Hypothalamus (tissue), 51 donors: ENCODE results near the gene AMN.

Experiments used
- DNase-seq, 51 donors: peaks; one replicate each; lab custom pipeline; 2025; lab: John Stamatoyannopoulos, UW

AMN gene

DNA sequence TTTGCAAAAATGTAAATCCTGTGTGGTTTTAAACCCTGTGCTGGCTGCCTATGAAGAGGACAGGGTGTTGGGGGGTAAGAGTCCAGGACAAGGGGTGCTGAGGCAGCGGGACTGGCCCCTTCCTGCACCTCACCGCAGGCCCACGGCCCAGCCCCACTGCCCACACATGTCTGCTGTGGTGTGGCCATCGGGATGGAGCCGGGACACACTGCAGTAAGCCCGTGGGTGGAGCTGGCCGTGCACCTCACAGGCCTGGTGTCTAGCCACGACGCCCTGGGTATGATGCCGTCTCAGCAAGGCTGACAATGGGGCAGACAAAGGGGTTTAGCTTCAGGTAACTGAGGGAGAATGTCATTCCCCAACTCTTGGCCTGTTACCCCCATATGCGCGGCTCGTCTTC lies 19.6 kb downstream of the AMN start:
- DNase-seq: no peak

DNA sequence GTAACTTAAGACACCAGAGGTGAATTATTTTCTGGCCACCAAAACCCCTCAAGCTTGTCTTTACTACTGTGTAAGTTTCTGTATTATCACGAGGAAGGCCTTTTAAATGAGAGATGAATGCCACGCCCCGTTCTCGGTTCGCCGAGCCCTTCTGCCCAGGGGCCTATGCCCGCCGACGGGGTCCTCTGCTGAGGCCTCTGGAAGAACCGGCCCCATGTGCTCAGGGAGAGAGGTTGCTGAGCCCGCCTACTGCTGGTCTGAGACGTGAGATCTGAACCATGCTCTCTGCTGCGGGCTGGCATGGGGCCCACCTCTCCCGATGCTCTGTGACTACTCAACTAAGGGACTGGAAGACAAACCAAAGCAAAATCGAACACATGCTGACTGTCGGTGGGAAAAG lies 21.0 kb downstream of the AMN start:
- DNase-seq: no peak

DNA sequence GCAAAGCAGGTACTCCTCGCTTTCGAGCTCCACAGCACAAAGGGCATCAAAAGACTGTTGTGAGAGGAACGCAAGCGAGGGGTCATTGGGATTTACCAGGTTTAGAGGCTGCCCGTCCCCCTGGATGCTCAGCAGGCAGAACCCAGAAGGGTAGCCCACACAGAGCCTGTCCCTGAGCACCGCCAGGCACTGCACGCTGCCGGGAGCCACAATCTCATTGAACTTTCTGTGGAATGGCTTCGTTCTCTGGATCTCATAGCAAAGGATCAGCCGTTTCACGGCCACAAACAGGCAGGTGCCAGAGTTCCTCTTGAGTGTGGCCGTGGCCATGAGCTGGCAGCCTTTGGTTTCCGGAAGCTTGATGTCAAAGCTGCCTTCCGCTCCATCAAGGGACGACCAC lies 21.5 kb downstream of the AMN start:
- DNase-seq: no peak

DNA sequence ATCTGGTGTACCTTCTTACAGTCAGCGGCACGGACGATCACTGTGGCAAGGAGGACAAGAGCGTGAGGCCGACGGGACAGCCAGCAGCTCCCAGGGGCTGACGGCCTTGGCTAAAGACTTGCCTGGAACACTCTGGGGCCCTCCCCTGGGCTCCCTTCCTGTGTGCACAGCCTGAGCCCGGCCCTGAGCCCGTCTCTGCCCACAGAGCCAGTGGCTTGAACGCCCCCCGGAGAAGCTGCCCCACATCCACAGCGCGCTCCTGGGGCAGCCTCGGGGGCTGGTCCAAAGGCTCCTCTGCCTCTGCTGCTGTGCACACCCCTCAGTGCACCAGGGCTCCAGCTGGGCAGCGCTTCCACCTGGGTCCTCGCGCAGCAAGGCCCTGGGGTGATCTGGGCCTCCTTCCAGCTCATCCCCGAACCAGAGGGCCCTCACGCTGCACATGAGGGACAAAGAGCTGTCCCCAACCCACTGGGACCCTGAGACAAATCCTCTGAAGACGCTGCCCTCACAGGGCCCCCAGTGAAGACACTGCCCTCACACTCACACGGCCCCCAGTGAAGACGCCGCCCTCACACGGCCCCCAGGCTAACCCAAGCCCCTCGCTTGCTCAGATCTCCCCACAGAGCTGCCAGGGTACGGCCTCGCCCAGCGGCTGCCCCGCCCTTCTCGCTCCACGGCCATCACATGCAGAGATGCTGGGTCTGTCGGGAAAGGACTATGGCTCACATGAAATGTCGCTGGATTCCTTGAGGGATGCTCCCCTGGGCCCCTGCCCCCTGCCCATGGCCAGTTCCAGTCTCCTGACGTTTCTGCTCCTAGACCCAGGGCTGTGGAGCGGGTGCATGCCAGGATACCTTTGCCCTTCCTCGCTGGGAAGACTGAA lies 22.2 kb downstream of the AMN start:
- DNase-seq: no peak

DNA sequence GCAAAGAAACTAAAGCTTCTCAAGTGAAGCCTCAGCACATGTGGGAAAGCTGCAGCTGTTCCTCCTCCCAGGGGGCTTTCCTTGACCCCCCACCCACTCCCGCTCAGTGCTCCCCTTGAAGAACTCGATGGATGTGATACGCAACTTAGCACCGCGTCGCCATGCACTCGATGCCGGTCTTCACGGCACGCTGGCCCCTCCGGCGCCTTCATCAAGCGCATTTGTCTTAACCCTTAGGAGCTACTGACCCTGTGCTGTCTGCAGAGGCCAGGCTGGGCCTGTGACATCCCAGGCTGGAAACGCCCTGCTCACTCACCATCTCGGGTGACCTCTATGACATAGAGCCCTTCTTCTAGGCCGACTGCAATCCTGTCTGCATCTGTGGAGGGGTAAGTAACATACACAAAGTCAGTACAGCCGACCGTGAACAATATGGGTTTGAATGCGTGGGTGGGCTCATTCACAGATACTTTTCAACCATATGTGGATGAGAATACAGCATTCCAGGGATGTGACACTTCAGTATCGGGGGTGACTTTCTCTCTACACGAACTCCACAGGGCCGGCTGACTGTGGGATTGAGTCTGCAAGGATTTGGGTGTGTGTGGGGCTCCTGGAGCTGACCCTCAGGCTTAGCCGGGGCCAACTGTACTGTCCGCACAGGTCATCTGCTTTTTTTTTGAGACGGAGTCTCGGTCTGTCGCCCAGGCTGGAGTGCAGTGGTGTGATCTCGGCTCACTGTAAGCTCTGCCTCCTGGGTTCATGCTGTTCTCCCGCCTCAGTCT lies 23.1 kb downstream of the AMN start:
- no peak for DNase-seq

DNA sequence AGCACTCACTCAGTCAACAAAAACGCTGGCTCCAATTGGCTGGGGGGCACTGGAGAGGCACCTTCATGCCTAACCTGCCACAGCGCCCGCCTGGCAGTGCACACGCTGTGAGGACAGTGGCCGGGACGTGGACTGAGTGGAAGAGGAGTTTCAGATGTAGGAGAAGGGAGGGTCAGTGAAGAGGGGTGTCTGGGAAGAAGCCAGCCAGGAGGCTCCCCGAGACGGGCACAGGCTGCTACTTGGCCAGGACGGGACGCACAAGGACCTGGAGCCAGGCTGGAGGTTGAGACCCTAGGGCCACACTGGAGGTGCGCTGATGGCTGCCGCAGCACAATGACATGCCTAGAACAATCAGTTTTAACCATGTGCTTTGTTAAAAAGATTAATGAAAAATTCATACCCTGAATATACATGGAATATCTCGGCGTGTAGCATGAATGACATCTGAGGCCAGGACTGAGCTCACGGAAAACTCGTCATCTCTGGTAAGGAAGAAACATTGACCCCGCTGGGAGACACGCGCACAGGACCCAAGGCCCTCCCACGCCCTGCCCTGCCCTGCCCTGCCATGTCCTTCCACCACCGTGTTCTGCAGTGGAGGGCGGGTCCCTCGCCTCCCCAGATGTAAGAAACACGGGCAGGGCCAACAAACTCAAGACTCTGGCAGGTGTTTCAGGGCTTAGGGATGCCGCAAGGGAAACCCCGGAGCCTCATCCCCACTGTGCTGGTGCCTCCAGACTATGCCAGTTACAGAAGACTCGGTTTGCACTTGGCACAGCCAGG lies 25.0 kb downstream of the AMN start:
- DNase-seq: no peak

DNA sequence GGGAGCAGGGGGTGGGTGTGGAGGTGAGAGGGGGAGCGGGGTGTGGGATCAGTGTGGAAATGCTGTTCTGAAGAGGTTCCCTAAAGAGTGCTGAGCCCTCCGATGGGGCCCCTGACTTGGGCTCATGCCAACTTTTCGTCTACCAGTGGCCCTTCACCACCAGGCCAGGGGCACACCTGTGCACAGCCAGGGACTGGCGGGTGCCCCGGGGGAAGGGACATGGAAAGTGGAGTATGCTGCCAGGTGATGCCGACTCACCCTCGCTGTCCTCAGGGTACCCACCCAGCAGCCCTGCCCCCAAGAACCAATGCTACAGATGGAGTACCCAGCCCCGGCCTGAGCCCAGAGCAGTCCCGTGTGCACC lies 26.2 kb downstream of the AMN start:
- no peak for DNase-seq

DNA sequence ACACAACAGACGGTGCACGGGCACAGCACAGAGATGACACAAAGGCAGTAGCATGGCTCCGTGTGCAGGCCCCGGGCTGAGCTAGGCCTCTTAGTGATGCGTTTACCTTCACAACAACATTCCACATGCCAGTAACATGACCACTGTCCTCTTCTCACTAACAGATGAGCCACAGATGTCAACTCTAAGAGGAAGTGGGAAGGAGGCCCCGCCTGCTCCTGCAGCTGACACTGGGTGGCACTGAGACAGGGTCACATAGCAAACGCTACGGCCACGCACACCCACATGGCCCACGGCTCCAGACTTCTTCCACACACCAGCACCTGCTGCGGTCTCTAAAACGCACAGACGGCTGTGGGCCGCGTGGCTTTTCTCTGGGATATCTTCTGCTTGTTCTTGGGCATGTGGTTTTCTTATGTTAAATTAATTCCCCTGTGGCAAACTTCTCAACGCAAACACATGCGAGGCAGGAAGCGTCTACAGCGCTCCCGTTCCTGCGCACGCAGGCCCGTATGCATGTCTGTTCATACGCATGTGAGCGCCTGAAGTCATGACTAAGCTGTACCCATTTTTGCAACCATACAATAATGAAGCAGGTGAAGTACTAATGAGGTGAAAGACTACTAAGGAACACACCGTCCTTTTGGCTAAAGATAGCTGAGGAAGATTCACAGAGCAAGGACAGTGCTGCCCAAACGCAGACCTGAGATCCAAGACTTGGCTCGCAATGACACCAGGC lies 26.8 kb downstream of the AMN start:
- DNase-seq: peak in 2 of 51 donors; percentile 24 to 27

DNA sequence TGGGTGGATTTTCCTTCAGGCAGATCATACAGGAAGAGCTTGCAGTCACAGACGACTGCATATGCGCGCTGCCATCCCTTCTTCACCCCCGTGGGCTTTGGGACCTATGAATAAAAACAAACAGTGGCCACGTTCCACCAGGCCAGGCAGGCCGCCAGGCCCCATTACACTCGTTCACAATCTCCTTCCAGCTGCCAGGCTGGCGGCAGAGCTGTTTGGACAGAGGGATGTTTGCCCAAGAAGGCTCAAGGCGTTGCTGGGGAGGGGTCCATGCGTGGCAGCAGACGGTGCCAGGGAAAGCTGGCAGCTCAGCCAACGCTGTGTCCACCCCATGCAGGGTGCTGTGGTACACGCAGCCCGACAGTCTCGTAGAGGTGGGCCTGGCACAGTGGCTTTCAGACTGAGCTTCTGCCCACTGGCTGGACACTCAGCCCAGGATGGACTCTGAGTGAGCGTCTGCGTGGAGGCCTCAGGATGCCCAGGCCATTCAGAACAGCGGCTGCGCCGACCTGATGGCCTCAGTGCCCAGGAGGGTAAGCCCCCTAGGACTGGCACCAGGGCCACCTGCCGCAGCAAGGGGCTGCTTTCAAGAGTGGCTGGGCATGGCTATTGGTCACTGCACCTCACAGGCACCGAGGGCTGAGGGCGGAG lies 27.5 kb downstream of the AMN start:
- peak in 45 of 51 donors; percentile 7 to 84 (median 58) for DNase-seq

DNA sequence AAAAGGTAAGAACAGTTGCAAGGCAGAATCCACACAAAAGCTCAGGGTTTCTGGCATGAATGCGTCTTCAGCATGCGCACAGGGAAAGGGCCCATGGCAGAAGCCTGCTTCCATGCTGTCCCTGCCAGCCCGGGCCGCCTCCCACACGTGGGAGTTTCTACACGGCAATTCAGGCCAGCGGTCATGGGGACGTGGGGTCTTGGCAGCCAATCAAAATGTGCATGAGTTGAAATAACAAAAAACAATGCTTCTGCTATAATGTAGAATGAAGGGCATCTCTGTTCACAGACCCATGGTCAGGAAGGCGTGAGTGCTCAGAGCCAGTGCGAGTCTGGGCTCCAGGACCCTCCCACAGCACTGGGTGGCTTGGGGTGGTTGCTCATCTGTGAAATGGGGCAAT lies 28.6 kb downstream of the AMN start:
- DNase-seq: peak in 46 of 51 donors; percentile 16 to 93 (median 68)

DNA sequence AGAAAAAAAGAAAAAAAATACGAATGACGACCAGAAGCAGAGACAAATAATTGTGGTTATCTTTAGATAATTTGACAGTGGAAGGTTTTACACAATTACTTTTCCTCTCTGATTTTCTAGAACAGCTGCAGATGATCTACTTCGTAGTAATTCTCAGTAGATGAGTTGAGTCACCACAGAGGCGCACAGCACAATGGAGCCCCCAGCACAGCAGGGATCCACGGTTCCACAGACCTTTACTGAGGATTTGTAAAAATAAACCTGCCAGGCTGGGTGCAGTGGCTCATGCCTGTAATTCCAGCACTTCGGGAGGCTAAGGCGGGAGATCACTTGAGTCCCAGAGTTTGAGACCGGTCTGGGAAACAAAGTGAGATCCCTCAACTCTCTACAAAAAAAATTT lies 29.3 kb downstream of the AMN start:
- no peak for DNase-seq

DNA sequence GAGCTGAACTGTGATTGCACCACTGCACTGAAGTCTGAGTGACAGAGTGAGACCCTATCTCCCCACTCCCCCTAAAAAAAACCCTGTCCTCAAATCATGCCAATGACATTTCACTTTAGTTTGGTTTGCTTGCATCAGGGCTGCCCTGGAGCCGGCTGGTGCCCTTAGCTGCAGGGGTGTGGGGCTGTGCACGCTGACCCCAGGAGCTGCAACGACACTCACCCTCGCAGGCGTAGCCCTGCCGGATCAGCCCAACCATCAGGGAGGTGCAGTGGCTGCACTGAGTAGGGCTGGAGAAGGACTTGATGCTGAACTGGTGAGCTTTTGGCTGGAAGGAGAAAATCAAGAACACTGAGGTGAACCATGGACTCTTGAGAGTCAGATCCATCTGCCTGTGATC lies 29.8 kb downstream of the AMN start:
- no peak for DNase-seq

DNA sequence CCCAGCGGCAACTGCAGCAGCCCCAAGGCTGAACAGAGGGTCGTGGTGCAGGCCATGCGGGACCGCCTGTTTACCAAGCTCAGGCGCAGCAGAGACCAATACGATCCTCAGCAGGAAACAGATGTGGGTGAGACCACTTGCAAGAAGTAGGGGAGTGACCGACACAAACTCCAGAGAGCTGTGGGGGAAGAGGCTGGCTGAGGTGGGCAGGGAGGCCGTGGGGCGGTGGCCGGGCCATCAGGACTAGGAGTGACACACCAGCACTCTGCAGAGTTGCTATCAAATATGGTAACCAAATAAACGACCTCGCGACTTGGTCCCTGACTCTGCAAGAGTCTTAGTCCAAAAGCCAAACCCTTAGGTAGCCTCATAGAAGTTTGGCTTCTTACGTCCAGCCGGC lies 30.6 kb downstream of the AMN start:
- DNase-seq: no peak

DNA sequence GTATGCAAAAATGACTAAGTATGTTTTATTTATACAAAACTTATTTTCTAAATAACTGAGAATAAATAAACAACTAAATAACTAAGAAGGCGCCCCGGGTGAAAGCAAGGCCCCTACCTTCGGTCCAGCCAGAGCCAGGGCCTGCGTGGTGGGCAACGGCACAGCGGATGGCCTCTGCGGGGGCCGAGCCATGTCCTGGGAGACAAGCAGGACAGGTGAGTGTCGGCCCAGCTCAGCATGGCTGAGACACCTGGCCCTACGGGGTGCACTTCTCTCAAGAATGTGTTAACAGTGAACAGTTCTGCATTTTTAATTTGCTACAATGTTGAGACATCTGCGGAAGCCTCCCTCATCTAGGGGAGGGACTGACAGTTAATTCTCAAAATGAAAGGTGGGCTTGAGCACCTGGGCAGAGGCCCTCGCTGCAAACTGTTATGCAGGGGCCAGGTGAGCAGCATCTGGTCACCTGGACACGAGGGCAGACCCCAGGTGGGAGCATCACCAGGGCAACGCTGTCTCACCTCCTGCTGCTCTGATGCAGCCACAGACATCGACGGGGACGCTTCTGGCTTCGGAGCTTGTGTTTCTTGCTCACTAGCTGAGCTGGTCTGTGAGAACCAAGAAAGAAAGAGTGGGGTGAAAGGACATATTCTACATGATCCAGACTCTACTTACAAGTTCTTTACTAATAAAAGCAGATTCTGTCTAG lies 31.8 kb downstream of the AMN start:
- no peak for DNase-seq

DNA sequence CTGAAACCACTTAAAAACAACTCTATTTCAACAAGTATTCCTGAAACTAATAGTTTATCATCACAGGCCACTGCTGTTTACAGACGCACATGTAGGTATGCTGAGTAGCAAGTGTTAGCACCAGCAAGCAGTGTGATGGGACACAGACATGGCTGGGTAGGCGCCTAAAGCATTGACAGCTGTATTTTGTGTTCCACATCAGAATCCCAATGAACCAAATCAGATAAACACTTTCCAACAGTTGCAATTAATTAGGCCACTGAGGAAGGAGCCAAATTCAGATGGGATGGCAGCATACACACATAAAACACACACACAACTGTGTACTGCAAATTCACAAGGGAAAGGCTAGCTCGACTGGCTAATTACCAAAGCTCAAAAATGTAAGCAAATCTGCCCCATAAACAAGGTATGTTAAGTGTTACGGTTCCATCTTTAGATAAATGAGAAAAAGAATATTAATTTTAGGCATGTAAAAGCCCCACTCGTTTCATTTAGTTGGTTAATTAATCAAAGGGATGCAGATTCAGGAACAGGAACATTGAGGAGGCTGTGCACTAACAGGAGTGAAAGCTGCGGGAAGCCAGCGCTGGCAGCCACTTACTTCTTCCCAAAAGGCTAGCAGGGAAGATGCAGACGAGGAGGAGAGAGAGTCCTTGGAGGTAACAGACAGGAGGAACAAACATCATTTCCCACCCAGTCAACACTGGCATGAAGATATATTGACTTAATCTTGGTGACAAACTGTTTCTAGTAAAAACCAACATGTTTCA lies 33.4 kb downstream of the AMN start:
- no peak for DNase-seq

DNA sequence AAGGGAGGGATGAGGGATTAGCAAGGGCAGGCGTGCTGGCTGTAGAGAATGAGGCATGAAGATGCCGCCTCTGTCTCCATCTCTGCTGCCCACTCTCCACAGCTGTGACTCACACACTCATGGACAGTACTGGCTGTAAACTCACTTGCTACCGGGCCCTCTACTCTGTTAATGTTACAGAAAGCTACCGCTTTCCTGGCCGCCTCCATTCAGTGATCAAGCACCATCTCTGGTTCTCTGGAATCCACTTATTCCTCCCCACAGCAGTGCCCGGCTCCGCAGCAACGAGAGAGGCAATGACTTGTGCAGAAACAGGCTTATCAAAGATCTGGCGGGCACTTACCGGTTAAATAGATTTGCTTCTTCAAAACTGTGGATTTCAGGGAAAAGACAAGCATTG lies 34.8 kb downstream of the AMN start:
- peak in 1 of 51 donors; percentile 52 for DNase-seq

DNA sequence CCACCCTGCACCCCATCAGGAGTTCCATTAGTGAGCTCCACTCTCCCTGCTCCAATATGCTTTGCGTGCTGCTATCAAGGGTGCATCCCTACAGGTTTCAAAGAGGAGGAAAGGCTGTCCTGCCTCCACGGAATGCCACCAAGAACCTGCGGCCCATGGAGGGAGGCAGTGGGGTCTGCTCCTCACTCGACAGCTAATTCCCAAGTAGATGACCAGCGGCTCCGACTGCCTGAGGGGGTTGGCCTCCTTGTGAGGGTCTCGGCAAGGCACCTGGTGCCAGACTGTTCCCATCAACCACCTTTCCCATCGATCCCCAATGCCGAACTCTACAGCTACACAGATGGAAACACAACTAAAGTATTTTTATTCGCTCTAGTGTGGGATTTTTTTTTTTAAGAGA lies 36.0 kb downstream of the AMN start:
- no peak for DNase-seq

DNA sequence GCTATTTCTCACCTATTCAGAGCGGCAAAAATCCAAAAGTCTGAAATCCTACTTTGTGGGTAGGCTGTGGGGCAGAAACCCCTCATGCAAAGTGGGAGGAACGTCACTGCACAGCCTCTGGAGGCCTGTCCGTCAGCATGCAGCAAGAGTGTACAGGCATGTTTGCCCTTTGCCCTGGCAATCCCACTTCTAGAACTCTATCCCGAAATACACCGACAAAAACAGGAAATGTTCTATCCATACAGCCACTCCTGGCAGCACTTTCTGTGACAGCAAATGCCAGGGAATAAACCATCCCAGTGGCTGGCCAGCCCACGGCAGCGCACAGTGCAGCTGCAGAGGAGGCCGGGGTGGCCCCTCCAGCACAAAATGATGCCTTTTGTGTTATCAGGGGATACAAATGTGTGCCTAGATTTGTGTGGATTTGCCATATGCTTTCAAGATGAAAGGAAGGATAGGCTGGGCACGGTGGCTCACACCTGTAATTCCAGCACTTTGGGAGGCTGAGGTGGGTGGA lies 39.7 kb downstream of the AMN start:
- DNase-seq: no peak
